Peyer's patch (tissue), 4 donors: ENCODE results near the gene AJM1. TPM values are rescaled to one million over a fixed set of nuclear protein-coding genes. Genes with fewer than 3 reads are reported as not detected.

Experiments
- DNase-seq, 3 donors: peaks; one replicate each; pipeline ENCODE4 v3.0.0-alpha.2; 2017 to 2019
- H3K27ac ChIP-seq, 4 donors: fragments of 200-600 bp; sonication (generic); one replicate each; pipeline ENCODE4 v1.5.1; 2016 to 2019
- H3K27me3 ChIP-seq, 2 donors: fragments of 200-600 bp; sonication (generic); one replicate each; pipeline ENCODE4 v1.5.1; 2019
- H3K36me3 ChIP-seq, 3 donors: fragments of 200-600 bp; sonication (generic); one replicate each; pipeline ENCODE4 v1.5.1; 2016 to 2019
- H3K4me1 ChIP-seq, 4 donors: fragments of 200-600 bp; sonication (generic); one replicate each; pipeline ENCODE4 v1.5.1; 2016 to 2019
- H3K4me3 ChIP-seq, 4 donors: fragments of 200-600 bp; sonication (generic); 1 replicate in 3 of 4; 2 replicates in 1 of 4; pipeline ENCODE4 v1.5.1; 2016 to 2019; ENCODE audit warnings: mild to moderate bottlenecking in 1 of 4
- H3K9me3 ChIP-seq, 4 donors: fragments of 200-600 bp; sonication (generic); one replicate each; pipeline ENCODE4 v1.5.1; 2016 to 2019; ENCODE audit warnings: mild to moderate bottlenecking in 1 of 4
- CTCF ChIP-seq, 6 experiments: fragments of 450-650 bp in 4 of 6; fragments of 200-600 bp in 2 of 6; sonication (generic) in 1 of 6; IDR thresholded peaks; one replicate each; pipeline ENCODE4 v1.5.1; 2017 to 2019; ENCODE audit warnings: antibody characterized with exemption in 6 of 6, mild to moderate bottlenecking in 3 of 6, moderate library complexity in 1 of 6
- POLR2A ChIP-seq, 2 donors: fragments of 450-650 bp; IDR thresholded peaks; one replicate each; pipeline ENCODE4 v1.5.1; 2017; ENCODE audit warnings: antibody characterized with exemption in 2 of 2, mild to moderate bottlenecking in 2 of 2, moderate library complexity in 2 of 2
- total RNA-seq, 4 donors: library from RNA; depleted of rRNA; stranded (reverse); fragments of >200 nt; gene quantifications; one replicate each; pipeline ENCODE4 v1.1.0, GENCODE V29; 2016

Gene AJM1
- total RNA-seq, 4 donors from 2014 or later: 4.1 to 17.4 (median 9.2) TPM

GRCh38 chr9:136807281-136808074, 34.8 kb upstream of the AJM1 start, which contains the start of gene RABL6:
RABL6 (plus strand) TSS chr9:136807948; CDS start chr9:136808197, 249 bp downstream.
- peak within 1 kb of the TSS; percentile 94 to 100 (median 99) for H3K4me3 ChIP-seq
- H3K4me1 ChIP-seq: peaks cover 6 to 44% (median 17%) of the 10 kb centered on the region in 4 donors
- H3K27ac ChIP-seq: peak within 1 kb of the TSS; percentile 84 to 97 (median 90)
- no peaks in the 10 kb centered on the region for H3K27me3 ChIP-seq
- peaks cover 0 to 7% (median 0%) of the 10 kb centered on the region in 3 donors for H3K36me3 ChIP-seq
- TF ChIP-seq CTCF (IDR thresholded peaks at IDR 0.05) (no peak), POLR2A (IDR thresholded peaks at IDR 0.05) (peak; percentile 61 to 83)
- DNase-seq: peak; percentile 68 to 89 (median 88)
- H3K9me3 ChIP-seq: no peaks in the 10 kb centered on the region

GRCh38 chr9:136808075-136808805, 34.0 kb upstream of the AJM1 start:
- TF ChIP-seq POLR2A (IDR thresholded peaks at IDR 0.05) (peak in 1 of 2 donors; percentile 3), CTCF (IDR thresholded peaks at IDR 0.05) (no peak)
- peak in 2 of 3 donors; percentile 50 to 69 for DNase-seq
- no peaks in the 10 kb centered on the region for H3K27me3 ChIP-seq
- H3K4me3 ChIP-seq: peak overlapping the region; percentile 94 to 100 (median 99)
- no peaks in the 10 kb centered on the region for H3K9me3 ChIP-seq
- H3K36me3 ChIP-seq: peaks cover 0 to 15% (median 0%) of the 10 kb centered on the region in 3 donors
- H3K27ac ChIP-seq: peak overlapping the region; percentile 84 to 97 (median 90)
- H3K4me1 ChIP-seq: peaks cover 6 to 44% (median 17%) of the 10 kb centered on the region in 4 donors

- Histone ChIP-seq H3K27me3 (no peaks in the 10 kb centered on the region), H3K27ac (peak overlapping the region in 3 of 4 donors; percentile 84 to 97 (median 87)), H3K9me3 (no peaks in the 10 kb centered on the region), H3K4me3 (peak overlapping the region; percentile 94 to 100 (median 99)), H3K4me1 (peaks cover 6 to 44% (median 17%) of the 10 kb centered on the region in 4 donors), H3K36me3 (peaks cover 0 to 17% (median 0%) of the 10 kb centered on the region in 3 donors)
- DNase-seq: no peak
- no peak for TF ChIP-seq POLR2A (IDR thresholded peaks at IDR 0.05)
Measured at GRCh38 chr9:136808806-136809158, 33.5 kb upstream of the AJM1 start.

GRCh38 chr9:136814725-136815421, 27.4 kb upstream of the AJM1 start:
- TF ChIP-seq CTCF (IDR thresholded peaks at IDR 0.05) (no peak), POLR2A (IDR thresholded peaks at IDR 0.05) (no peak)
- H3K4me3 ChIP-seq: no peak overlapping the region
- H3K4me1 ChIP-seq: peaks cover 0 to 13% (median 3%) of the 10 kb centered on the region in 4 donors
- peaks cover 0 to 21% (median 0%) of the 10 kb centered on the region in 3 donors for H3K36me3 ChIP-seq
- DNase-seq: no peak
- H3K9me3 ChIP-seq: no peaks in the 10 kb centered on the region
- no peaks in the 10 kb centered on the region for H3K27me3 ChIP-seq
- no peak overlapping the region for H3K27ac ChIP-seq

GRCh38 chr9:136815422-136815782, 26.9 kb upstream of the AJM1 start:
- Histone ChIP-seq H3K4me1 (peaks cover 0 to 7% (median 2%) of the 10 kb centered on the region in 4 donors), H3K36me3 (peaks cover 0 to 21% (median 0%) of the 10 kb centered on the region in 3 donors), H3K27me3 (no peaks in the 10 kb centered on the region), H3K4me3 (no peak overlapping the region), H3K9me3 (no peaks in the 10 kb centered on the region), H3K27ac (no peak overlapping the region)
- TF ChIP-seq POLR2A (IDR thresholded peaks at IDR 0.05) (no peak), CTCF (IDR thresholded peaks at IDR 0.05) (no peak)
- DNase-seq: no peak
